ENCODE measurements around the gene DDX4. TPM values are rescaled to one million over a fixed set of nuclear protein-coding genes. Genes with fewer than 3 reads are reported as not detected.
"Not testable (repeated sequence)": the region's sequence is repeated elsewhere in the genome, so short reads cannot be mapped to it uniquely, and the experiment has no call there.

Gene DDX4
- total RNA-seq, 2 experiments from 2014 or later: not detected

DNA sequence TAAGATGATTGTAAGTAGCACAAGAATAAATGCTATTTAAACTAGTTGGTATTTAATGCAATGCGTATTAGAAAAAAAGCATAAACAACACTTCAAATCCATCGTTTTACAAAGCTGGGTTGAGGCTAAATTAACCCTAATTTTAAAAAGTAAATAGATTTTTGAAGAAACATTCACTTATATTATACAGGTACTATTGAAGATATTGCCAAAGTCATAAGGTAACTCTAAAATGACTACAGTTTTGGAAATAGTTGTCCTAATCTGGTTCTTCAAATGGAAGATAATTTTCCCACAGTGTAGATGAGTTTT lies 45.8 kb upstream of the DDX4 start:
- Histone ChIP-seq H3K36me3 (ENCODE audit: insufficient read depth, low read length) (peaks cover 1% of the 10 kb centered on the region), H3K4me1 (ENCODE audit: insufficient read depth, low read length, poor library complexity, severe bottlenecking) (no peaks in the 10 kb centered on the region), H3K4me2 (ENCODE audit: low read length) (no peak overlapping the region), H3K79me2 (ENCODE audit: insufficient read depth, low read depth, low read length) (no peaks in the 10 kb centered on the region), H3K9me2 (ENCODE audit: insufficient read depth, low read length) (no peaks in the 10 kb centered on the region), H2AFZ (ENCODE audit: low read length) (no peak overlapping the region), H3K9me3 (ENCODE audit: low read length) (no peaks in the 10 kb centered on the region), H4K20me1 (ENCODE audit: insufficient read depth, low read length) (no peaks in the 10 kb centered on the region), H3K27ac (ENCODE audit: low read depth, low read length, poor library complexity, severe bottlenecking) (no peak overlapping the region), H3K4me3 (ENCODE audit: low read depth, low read length, poor library complexity, severe bottlenecking) (no peak overlapping the region)
- BruUV-seq (replicated peaks): no TSS peak
- TF ChIP-seq, protein P1, sequence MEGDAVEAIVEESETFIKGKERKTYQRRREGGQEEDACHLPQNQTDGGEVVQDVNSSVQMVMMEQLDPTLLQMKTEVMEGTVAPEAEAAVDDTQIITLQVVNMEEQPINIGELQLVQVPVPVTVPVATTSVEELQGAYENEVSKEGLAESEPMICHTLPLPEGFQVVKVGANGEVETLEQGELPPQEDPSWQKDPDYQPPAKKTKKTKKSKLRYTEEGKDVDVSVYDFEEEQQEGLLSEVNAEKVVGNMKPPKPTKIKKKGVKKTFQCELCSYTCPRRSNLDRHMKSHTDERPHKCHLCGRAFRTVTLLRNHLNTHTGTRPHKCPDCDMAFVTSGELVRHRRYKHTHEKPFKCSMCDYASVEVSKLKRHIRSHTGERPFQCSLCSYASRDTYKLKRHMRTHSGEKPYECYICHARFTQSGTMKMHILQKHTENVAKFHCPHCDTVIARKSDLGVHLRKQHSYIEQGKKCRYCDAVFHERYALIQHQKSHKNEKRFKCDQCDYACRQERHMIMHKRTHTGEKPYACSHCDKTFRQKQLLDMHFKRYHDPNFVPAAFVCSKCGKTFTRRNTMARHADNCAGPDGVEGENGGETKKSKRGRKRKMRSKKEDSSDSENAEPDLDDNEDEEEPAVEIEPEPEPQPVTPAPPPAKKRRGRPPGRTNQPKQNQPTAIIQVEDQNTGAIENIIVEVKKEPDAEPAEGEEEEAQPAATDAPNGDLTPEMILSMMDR (conservative IDR thresholded peaks at IDR 0.05; ENCODE audit: low read length): peak; percentile 38; the same call in 1 of the 2 replicates
- no peak for TF ChIP-seq EZH2phosphoT487 (IDR thresholded peaks at IDR 0.05; ENCODE audit: borderline replicate concordance, low read depth, low read length)
- ChIA-PET CTCF (ENCODE audit: unreplicated experiment) (no interaction called here), POLR2A (interaction anchor here (0.8 to 1.0 kb wide), 2 partner anchors 28 to 348 kb away, joined by 3 read pairs; no protein-coding TSS in a partner anchor)
- no peak for DNase-seq (ENCODE audit: low spot score)
- intact Hi-C loops (cut with micrococcal nuclease; ENCODE audit: unreplicated experiment): loop anchor here (2.0 to 5.0 kb wide), 5 partner anchors 155 to 465 kb away; partner anchors contain the start of gene MCIDAS

DNA sequence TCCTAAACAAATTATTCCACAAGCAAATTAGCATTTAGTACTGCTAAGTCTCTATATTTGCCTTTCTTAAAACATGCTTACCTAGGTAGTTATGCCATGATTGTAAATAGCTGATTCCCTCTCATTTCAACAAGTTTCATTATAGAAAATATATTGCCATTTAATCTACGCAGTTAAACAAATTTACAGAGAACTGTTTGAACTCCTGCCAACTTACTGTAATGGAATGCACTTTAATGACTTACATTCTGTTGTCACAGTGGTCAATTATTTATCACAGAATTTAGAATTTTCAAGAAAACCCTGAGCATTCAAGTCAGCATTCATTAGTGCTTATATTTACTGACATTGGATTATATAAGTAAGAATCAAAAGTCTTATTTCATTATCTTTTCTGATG lies 45.4 kb upstream of the DDX4 start:
- H3K4me1 ChIP-seq (ENCODE audit: insufficient read depth, low read length, poor library complexity, severe bottlenecking): no peaks in the 10 kb centered on the region
- no peaks in the 10 kb centered on the region for H3K9me2 ChIP-seq (ENCODE audit: insufficient read depth, low read length)
- H3K9me3 ChIP-seq (ENCODE audit: low read length): no peaks in the 10 kb centered on the region
- no peaks in the 10 kb centered on the region for H3K79me2 ChIP-seq (ENCODE audit: insufficient read depth, low read depth, low read length)
- H2AFZ ChIP-seq (ENCODE audit: low read length): no peak overlapping the region
- ChIA-PET CTCF (ENCODE audit: unreplicated experiment) (no interaction called here), POLR2A (no interaction called here)
- H4K20me1 ChIP-seq (ENCODE audit: insufficient read depth, low read length): no peaks in the 10 kb centered on the region
- TF ChIP-seq, protein P1 (conservative IDR thresholded peaks at IDR 0.05; ENCODE audit: low read length): no peak
- TF ChIP-seq EZH2phosphoT487 (IDR thresholded peaks at IDR 0.05; ENCODE audit: borderline replicate concordance, low read depth, low read length): no peak
- BruUV-seq (replicated peaks): no TSS peak
- DNase-seq (ENCODE audit: low spot score): no peak
- no peak overlapping the region for H3K4me2 ChIP-seq (ENCODE audit: low read length)
- intact Hi-C loops (cut with micrococcal nuclease; ENCODE audit: unreplicated experiment): loop anchor here (2.0 to 5.0 kb wide), 5 partner anchors 155 to 466 kb away; partner anchors contain the start of gene MCIDAS
- H3K4me3 ChIP-seq (ENCODE audit: low read depth, low read length, poor library complexity, severe bottlenecking): no peak overlapping the region
- no peak overlapping the region for H3K27ac ChIP-seq (ENCODE audit: low read depth, low read length, poor library complexity, severe bottlenecking)
- peaks cover 6% of the 10 kb centered on the region for H3K36me3 ChIP-seq (ENCODE audit: insufficient read depth, low read length)

DNA sequence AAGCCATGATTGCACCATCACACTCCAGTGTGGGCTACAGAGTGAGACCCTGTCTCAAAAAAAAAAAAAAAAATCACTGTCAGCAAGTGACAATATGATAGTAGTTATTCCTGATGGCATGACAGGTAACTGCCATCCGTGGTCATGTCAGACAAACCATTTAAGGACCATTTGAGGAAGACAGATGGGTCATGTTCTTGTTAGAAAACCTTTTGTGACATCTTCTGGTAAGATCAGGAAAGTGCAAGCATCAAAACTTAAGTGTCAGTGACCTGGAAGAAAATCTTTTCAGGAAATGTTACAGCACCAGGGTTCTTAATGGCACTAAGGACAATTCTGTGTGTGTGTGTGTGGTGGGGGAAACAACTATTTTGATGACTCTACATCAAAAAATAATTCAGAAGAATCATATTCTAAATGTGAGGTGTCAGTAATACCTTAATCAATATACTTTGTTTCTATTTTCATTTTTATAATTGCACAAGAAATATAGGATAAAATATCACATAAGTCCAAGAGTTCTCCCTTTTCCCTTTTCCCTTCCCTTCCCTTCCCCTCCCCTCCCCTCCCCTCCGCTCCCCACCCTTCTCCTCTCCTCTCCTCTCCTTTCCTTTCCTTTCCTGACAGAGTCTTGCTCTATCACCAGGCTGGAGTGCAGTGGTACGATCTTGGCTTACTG lies 43.6 kb upstream of the DDX4 start:
- Histone ChIP-seq H3K36me3 (ENCODE audit: insufficient read depth, low read length) (peaks cover 9% of the 10 kb centered on the region), H3K4me2 (ENCODE audit: low read length) (no peak overlapping the region), H3K4me3 (ENCODE audit: low read depth, low read length, poor library complexity, severe bottlenecking) (no peak overlapping the region), H3K9me3 (ENCODE audit: low read length) (no peaks in the 10 kb centered on the region), H3K4me1 (ENCODE audit: insufficient read depth, low read length, poor library complexity, severe bottlenecking) (no peaks in the 10 kb centered on the region), H3K27ac (ENCODE audit: low read depth, low read length, poor library complexity, severe bottlenecking) (no peak overlapping the region), H4K20me1 (ENCODE audit: insufficient read depth, low read length) (no peaks in the 10 kb centered on the region), H3K79me2 (ENCODE audit: insufficient read depth, low read depth, low read length) (no peaks in the 10 kb centered on the region), H3K9me2 (ENCODE audit: insufficient read depth, low read length) (no peaks in the 10 kb centered on the region), H2AFZ (ENCODE audit: low read length) (no peak overlapping the region)
- no TSS peak for BruUV-seq (replicated peaks)
- intact Hi-C loops (cut with micrococcal nuclease; ENCODE audit: unreplicated experiment): loop anchor here (5.0 kb wide), 3 partner anchors 157 to 367 kb away; no protein-coding TSS in a partner anchor
- ChIA-PET CTCF (ENCODE audit: unreplicated experiment) (no interaction called here), POLR2A (interaction anchor here (0.6 to 0.7 kb wide), 2 partner anchors 576 to 1046 kb away, joined by 3 to 4 read pairs; no protein-coding TSS in a partner anchor)
- peak; percentile 54 for DNase-seq (ENCODE audit: low spot score)
- no peak for TF ChIP-seq EZH2phosphoT487 (IDR thresholded peaks at IDR 0.05; ENCODE audit: borderline replicate concordance, low read depth, low read length)
- TF ChIP-seq, protein P1 (conservative IDR thresholded peaks at IDR 0.05; ENCODE audit: low read length): peak; percentile 73

DNA sequence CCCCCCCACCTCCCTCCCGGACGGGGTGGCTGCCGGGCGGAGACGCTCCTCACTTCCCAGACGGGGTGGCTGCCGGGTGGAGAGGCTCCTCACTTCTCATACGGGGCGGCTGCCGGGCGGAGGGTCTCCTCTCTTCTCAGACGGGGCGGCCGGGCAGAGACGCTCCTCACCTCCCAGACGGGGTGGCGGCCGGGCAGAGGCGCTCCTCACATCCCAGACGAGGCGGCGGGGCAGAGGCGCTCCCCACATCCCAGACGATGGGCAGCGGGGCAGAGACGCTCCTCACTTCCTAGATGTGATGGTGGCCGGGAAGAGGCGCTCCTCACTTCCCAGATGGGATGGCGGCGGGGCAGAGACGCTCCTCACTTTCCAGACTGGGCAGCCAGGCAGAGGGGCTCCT lies 41.2 kb upstream of the DDX4 start:
- H3K4me2 ChIP-seq (ENCODE audit: low read length); H2AFZ ChIP-seq (ENCODE audit: low read length); H3K4me1 ChIP-seq (ENCODE audit: insufficient read depth, low read length, poor library complexity, severe bottlenecking); H3K27ac ChIP-seq (ENCODE audit: low read depth, low read length, poor library complexity, severe bottlenecking); POLR2A ChIA-PET; H3K9me2 ChIP-seq (ENCODE audit: insufficient read depth, low read length); H4K20me1 ChIP-seq (ENCODE audit: insufficient read depth, low read length); H3K79me2 ChIP-seq (ENCODE audit: insufficient read depth, low read depth, low read length); DNase-seq (ENCODE audit: low spot score); CTCF ChIA-PET (ENCODE audit: unreplicated experiment); H3K4me3 ChIP-seq (ENCODE audit: low read depth, low read length, poor library complexity, severe bottlenecking); H3K9me3 ChIP-seq (ENCODE audit: low read length); intact Hi-C loops (cut with micrococcal nuclease; ENCODE audit: unreplicated experiment); BruUV-seq (replicated peaks): not testable (repeated sequence)
- H3K36me3 ChIP-seq (ENCODE audit: insufficient read depth, low read length): peaks cover 18% of the 10 kb centered on the region

Measured in OCI-LY7 (cell line).